Sigmoid colon (tissue), 3 donors: Measurements from ENCODE around the gene NCBP3.

Experiments used
- CTCF ChIP-seq, 4 experiments: fragments of 450-650 bp in 3 of 4; fragments of 200-600 bp in 1 of 4; IDR thresholded peaks; one replicate each; pipeline ENCODE4 v1.5.1; 2016 to 2019; ENCODE audit warnings: antibody characterized with exemption in 4 of 4, mild to moderate bottlenecking in 3 of 4, moderate library complexity in 2 of 4
- POLR2A ChIP-seq, 2 donors: fragments of 450-650 bp; IDR thresholded peaks; one replicate each; pipeline ENCODE4 v1.6.1; 2016; ENCODE audit warnings: antibody characterized with exemption in 2 of 2, mild to moderate bottlenecking in 2 of 2, moderate library complexity in 2 of 2

- TF ChIP-seq CTCF (IDR thresholded peaks at IDR 0.05): no peak
- no peak for TF ChIP-seq POLR2A (IDR thresholded peaks at IDR 0.05)
Observed at GRCh38 chr17:3782751-3783150, 63.3 kb downstream of the NCBP3 start.
